NCI-H187 (cell line): ENCODE data around the gene PURB.
"Not testable (repeated sequence)": the region's sequence is repeated elsewhere in the genome, so short reads cannot be mapped to it uniquely, and the experiment has no call there.

ENCODE experiments used
- DNase-seq, 2 experiments: peaks; one replicate each; lab custom pipeline; 2025; lab: John Stamatoyannopoulos, UW

The PURB gene

DNA sequence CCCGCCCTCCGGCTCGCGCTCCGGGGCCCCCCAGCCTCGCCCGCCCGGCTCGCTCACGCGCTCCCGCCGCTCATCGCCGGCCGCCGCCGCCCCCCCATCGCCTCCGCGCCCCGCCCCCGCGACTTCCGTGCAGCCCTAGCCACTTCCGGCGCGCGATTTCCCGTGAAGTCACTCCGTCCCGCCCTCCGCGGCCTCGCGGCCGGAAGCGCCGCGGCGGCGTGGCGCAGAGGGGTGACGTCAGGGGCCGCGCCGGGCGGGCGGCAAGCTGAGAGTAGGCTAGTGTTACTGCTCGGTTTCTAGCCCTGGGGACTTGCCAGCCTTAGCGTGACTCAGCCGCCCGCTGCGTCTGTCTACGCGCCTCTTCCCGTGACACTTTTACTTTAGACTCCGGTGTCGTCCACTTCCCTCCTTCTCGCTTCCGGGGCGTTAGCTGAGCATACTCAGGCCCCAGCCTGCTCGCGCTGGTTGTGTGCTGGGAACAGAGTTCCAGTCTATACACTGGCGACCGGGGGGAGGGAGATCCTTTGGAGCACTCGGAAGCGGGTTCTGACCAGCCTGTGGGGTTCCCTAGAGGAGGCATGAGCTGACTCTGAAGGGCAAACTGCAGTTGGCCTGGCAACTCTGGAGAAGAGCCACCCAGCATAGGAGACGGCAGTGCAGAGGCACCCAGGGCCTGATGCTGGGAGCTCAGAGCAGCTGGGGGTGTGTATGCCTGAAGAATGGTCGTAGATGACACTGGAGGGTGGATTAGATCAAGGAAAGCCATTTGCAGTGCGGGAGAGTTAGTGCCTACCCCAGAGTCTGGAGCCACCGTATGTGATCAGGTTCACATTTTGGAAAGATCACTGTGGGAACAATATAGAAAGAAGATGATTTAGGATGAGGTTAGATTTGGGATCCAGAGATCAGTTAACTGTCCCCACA, at the start of gene PURB:
Gene PURB (minus strand): TSS at position 137 of the 924 bp plus-strand sequence. CDS start 182 bp downstream, outside the sequence.
- peak; percentile 46 to 89 for DNase-seq

DNA sequence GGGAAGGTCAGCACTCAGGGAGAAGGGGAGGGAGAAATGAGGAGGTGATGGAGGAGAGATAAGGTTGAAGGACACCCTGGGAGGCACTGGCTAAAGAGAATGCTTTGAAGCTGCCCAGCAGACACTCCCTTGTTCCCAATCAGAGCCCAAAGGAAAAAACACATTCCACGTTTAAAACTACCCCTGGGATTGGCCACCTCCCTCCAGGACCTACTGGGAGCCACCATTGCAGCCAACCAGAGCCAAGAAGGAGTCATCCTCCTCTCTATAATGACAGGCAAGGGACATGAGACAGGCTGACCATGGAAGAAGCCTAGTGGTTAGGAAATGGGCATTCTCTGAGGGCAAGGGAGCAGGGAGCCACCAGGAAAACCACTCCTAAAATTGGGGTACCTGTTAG, 49.7 kb upstream of the PURB start:
- DNase-seq: no peak

DNA sequence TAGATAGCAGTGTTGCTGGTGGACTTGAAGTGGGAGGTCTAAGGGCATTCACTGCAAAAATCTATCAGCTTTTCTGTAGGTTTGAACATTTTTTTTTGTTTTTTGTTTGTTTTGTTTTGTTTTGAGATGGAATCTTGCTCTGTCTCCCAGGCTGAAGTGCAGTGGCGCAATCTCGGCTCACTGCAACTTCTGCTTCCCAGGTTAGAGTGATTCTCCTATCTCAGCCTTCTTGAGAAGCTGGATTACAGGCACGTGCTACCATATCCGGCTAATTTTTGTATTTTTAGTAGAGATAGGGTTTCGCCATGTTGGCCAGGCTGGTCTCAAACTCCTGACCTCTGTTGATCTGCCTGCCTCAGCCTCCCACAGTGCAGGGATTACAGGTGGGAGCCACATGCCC, 49.2 kb upstream of the PURB start:
- DNase-seq: not testable (repeated sequence)

DNA sequence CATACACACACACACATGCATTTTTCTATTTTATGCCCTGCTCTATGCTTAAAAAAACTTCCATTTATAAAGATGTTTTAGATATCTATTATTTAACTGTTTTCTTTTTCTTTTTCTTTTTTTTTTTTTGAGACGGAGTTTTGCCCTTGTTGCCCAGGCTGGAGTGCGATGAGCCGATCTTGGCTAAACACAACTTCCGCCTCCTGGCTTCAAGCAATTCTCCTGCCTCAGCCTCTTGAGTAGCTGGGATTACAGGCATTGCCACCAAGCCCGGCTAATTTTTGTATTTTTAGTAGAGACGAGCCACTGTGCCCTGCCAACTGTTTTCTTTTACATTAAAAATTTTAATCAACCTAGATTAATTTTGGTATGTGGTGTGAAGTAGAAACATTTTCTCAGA, 45.6 kb upstream of the PURB start:
- no peak for DNase-seq

DNA sequence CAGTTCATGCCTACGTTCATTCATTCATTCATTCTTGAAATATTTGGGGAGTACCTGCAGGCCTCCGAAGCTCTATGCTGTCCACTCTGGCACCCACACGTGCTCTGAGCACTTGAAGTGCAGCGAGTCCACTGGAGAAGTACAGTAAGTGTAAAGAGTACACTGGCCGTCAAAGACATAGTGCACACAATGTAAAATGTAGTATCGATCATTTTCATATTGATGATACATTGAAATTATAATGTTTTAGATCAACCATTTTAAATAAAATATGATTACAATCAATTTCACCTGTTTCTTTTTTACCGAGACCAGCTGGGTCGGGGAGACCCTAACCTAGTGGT, 37.0 kb upstream of the PURB start:
- DNase-seq: no peak

DNA sequence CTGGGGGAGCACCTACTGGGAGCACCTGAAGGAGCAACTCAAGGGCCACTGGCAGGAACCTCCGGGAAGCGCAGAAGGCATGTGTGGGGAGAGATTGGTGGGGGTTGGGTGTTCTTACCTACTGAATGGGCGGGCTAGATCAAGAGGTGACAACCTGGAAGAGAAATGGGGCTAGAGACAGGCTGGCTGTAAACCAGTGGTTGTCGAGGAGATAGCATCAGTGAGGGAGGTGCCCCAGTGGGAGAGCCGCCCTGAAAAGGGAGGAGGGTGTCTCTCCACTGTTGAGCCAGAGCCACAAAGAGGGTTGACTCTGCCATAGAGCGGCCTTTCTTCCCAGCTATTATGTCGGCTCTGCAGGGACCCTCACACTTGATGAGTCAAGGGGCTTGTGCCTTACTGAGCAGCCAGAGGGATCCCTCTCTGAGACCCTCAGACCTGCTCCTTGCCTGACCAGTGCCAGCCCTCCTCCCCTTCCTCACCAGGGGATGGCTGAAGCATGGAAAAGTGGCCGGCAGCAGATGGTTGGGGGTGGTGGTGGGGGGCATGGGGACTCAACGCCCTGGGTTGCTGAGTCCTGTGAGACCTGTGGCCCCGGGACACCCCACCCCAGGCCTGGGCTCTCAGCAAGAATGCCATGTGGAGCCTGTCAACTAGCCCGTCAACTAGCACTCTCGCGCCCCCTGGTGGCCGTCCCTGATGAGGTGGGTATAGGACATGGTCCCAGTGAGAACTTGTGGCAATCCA, 36.4 kb upstream of the PURB start:
- peak; percentile 2 to 11 for DNase-seq

DNA sequence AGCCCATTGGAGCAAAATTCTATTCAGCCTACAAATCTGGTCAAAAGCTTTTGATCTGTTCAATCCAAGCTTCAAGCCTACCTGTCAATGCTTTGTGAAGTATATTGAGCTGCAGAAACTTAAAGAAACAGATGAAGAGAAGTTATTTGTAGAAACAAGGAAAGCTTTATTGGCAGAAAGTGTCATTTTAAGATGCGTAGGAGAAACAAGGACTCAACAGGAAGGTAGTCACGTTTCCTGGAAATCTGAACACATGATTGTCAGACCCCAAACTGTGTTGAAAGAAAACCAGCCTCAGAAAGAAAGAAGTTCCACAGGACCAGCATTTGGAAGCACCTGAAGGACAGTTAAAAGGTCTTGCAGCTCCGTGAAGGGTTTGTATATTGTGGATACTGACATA, 34.8 kb upstream of the PURB start:
- no peak for DNase-seq

DNA sequence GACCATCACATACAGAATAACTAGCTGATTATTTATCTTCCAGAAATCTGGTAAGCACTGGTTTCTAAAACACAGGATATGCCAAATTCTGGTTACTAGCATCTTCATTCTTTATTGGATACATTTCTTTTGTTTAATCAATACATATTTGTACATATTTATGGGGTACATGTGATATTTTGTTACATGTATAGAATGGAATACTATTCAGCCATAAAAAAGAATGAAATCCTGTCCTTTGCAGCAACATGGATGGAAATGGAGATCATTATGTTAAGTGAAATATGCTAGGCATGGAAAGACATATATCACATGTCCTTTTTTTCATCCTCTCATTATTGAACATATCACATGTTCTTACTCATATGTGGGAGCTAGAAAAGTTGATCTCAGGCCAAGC, 32.7 kb upstream of the PURB start:
- DNase-seq: no peak

DNA sequence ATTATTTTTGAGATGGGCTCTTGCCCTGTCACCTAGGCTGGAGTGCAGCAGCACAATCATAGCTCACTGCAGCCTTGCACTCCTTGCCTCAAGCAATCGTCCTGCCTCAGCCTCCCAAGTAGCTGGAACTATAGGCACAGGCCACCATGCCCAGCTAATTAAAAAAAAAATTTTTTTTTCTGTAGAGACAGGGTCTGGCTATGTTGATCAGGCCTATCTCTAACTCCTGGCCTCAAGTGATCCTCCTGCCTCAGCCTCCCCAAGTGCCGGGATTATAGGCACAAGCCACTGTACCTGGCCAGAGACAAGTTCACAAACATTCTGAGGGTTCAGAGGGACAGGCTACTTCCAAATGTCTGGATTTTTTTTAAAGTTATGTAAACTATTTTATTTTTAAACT, 32.1 kb upstream of the PURB start:
- DNase-seq: no peak

DNA sequence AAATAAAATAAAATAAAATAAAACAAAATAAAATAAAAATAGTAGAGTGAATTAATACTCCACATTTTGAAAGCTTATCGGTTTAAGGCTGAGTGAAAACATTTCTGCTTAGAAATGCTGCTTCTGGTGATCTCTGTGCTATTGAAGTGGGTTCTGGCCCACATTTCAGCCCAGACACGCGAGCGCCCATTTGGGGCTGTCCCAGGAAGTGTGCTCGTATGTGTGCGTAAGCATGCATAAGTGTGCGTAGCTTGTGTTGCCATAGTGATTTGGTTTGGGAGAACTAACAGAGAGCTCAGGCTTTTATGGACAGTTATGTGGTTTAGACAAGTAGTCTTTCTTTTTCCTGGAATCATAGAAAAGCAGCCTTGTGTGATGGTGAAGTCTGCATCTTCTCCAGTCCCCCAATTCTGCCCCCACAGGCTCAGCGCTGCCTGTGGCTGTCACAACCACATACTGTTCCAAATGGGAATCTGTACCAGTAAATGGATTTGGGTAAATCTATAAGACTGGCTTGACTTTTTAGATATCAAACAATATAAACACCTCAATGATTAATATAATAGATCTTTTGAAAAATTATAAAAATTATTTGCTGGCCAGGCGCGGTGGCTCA, 29.8 kb upstream of the PURB start:
- DNase-seq: no peak

DNA sequence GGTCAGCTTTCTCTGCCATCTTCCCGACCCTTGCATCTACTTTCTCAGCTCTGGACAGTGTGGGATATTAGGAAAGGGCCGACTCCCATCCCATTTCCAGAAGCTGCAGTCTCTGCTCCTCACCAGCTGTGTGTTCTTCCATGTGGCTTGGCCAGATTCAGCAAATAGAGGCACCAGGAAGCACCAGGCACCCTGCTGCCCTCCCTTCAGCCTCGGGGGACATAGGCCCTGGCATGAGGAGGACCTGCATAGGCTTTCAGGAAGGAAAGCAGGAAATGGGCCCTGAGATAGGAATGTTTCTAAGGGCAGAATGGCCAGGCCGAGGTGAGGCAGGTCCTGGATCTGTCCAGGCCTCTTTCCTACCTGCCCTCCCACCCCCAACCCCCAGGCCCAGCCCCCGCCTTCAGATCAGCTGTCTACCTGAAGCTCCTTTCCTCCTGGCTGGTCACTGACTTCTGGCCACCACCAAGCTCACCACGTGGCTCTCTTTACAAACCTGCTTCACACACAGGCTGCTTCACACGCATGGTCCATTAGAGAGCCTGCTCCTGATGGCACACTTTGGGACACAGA, 27.5 kb upstream of the PURB start:
- DNase-seq: no peak

DNA sequence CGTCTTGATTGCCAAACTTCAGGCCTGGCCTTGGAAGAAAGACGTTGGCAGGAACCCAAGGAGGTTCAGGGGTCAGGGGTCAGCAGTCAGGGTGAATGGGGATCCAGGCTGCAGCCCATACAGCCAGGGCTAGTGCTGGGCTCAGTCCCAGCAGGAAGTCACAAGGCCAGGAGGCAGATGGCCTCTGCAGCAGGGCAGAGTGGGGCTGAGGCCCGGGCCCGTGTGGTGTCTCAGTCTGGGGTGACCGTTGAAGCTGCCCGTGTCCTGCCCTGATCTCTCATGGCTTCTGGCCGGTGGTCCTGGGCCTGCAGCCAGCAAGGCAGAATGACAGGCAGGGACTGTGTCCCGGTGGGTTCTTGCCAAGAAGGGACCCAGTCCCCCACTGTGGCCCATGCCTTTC, 26.6 kb upstream of the PURB start:
- DNase-seq: no peak

DNA sequence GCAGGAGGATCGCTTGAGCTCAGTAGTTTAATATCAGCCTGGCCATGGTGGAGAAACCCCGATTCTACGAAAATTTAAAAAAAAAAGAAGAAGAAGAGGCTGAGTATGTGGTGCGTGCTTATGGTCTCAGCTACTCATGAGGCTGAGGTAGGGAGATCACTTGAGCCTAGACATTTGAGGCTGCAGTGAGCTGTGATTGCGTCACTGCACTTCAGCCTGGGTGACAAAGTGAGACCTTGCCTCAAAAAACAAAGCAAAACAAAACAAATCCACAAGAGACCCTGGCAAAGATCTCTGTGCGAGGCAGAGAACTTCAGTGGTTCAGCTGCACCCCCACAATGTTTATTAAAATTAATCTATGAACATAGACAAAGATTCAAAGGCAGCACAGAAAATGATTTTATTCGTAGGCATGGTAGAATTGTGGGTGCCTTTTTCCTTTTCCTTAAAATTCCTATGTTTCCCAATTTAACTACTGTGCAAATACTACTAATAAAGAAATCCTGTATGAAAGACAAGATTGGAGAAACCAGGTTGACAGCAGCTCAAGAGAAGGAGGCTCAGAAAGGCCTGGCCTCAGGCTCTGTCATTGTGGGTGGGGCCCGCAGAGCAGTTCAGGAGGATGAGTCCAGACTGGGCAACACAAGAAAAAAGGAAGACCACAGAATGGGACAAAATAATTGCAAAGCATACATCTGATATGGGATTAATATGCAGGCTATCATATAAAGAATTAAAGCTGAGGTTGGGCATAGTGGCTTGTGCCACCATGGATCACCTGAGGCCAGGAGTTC, 24.5 kb upstream of the PURB start:
- no peak for DNase-seq

DNA sequence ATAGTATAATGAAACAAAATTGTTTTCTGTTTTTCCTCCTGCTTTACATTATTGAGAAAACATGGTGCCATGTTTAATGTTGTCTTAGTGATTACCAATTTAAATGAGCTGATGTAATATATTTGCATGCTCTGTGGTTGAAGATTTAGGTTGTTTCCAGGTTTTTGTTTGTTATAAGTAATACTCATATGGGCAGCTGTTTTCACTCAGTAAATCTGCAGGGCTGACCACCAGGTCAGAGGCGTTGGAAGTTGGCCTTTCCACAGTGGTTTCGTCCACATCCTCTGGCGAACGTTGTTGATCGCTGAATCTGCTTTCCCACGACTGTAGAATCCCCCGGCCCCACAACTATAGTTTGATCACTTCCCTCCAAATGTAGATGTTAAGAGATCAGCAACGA, 21.6 kb upstream of the PURB start:
- no peak for DNase-seq

DNA sequence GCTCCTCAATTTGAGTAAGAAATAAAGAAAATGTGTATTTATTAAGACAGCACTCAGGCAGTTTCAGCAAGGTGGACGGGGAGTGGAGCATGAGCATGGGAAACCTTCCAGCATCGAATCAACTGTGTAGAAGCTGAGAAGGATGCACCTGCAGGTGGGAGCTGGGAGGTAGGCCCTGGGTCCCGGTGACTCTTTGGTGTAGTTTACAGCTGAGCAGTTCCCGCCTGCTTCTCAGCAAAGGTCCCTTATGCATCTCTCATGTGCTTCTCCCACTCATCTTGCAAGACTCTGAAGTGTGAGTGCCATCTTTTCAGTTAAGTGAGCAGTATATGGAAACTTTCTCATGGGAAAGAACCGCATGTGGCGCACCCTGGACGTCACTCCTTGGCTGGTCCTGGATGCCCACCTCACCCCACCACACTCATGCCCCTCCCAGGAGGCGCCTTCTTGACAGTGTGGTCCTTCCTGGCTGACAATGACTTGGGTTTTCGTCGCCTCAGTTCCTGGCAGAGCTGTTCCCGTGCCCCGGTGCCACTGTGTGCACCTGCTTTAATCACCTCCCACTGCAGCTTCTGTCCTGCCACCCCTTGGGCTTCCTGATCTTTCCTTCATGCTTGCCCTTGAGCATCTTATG, 19.8 kb upstream of the PURB start:
- no peak for DNase-seq

DNA sequence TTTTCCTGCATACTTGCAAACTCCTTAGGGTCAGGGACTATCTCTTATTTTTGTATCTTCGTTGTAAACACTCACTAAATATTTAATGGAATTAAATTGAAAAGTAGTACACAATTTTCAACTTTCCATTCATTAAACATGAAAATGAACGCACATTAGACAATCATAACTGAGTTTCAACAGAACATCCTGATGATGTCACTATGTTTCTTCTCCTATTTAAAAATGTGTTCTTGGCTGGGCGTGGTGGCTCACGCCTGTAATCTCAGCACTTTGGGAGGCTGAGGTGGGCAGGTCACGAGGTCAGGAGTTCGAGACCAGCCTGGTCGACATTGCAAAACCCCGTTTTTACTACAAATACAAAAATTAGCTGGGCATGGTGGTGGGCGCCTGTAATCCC, 14.1 kb upstream of the PURB start:
- DNase-seq: no peak

DNA sequence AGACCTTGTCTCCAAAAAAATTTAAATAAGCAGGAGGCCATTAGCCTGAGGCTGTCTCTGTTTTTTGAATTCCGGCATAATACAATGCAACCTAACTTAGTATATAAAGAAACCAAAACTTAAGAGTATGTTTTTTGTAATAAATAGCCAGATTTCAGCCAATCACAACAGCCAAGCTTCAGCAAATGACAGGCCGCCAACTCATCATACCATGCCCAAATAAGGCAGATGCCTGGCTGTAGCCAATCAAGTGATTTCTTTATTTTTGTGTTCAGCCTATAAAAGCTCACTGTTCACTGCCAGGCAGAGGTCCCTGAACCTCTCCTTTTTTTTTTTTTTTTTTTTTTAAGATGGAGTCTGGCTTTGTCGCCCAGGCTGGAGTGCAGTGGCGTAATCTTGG, 12.7 kb upstream of the PURB start:
- DNase-seq: no peak

DNA sequence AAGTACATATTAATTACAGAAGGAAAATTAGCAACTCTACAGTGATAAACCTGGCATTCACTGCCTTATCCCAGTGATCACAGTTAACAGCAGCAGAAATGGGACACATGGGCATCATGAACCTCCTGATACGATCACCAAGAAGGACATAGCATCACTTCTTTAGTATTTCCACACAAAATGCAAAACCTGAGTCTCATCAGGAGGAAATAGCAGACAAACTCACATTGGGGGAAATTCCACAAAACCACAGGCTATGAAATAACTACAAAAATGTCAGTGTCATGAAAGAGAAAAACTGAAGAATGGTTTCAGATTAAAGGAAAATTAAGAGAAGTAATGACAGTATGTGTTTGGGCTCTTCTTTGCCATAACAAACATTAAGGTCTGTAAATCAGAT, 12.0 kb upstream of the PURB start:
- no peak for DNase-seq

DNA sequence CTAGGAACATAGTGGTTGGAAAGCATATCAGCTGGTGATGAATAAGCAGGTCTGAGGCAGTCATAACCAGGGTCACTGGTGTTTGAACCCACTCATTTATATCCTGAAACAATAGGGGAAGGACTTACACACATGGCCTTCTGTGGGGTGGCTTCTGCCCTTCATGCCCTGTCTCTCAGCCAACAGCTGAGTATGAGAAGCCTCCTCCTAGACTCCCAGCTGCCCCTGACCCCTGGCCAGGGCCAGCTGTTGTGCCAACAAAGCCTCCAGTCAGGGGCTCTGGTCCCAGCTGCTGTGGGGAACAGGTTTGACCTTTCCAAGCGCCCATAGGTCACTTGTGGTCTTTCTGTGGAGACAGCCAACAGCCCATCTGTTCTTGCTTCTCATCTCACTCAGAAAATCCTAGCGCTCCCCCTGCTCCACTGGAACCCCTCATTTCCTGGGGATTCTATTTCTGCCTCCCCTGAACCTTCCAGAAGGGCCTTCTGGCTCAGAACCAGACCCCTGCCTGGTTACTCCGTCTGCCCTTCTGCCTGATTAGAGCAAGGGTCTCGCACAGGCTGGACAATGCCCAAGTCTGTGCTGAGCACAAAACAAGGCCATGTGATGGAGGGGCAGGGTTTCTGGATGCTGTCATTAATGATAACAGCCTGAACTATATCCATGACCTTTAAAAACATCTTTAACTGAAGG, 9.7 kb upstream of the PURB start:
- no peak for DNase-seq

DNA sequence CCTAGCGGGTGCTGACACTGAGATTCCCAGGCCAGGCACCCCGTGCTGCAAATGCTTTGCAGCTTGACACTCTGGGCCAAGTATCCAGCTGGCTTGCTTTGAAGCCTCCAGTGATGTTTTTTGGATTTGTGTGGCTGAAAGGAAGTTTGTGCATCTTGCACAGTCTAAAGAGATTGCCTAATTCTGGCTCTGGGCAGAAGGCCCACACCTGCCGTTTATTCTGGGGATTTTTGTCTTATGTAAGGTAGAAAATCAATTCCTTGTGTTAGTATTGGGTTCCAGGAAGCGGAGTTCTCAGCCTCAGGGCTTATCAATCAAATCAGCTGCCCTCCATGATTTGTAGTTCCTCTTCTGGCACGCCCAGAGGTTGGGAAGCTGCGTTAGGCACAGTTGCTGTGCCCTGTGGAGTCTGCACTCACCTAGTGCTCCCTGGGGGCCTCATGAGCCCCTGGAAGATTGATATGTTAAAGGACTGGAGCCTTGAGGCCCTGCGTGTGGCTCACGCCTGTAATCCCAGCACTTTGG, 8.4 kb upstream of the PURB start:
- DNase-seq: no peak
